ENCODE results near the gene AADACL4. TPM values are rescaled to one million over a fixed set of nuclear protein-coding genes. Genes with fewer than 3 reads are reported as not detected.

The AADACL4 gene
- total and polyA plus RNA-seq, 2 donors (not counting 1 experiment from before 2014, with no cell fraction given): not detected

DNA sequence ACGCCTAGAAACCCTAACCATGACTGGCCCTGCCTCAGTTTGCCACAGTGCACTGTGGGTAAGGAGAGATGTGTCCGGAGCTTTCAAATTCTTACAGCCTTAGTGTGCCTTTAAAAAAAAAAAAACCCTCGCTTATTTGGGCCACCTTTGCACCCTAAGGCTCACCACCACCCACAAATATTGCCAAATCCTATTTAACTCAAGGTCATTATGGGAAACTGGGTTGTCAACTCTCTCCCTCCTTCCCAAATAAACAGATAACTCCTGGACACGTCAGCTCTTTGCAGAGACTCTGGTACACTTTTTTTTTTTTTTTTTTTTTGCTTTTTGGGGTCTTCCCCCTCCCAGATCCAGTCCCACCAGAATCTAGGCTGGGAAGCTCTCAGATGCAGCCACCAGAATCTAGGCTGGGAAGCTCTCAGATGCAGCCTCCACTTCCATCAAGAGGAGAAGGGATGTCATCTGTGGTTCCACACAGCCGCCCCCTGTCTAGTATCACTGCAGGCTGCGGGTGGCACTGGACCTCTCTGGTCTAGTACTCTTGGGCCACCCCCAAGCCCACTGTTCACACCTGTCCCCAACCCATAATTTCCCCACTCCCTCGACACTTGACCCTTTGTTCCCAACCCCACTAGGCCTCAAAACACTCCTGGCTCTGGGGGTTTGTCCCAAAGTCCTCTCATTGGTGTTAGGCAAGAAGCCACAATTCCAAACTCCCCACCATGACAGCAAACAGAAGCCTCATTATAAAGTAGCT is 29.3 kb upstream of the AADACL4 start:
- 95% methylated on average over 4 of the region's 7 CpGs for WGBS (ENCODE audit: insufficient coverage)
- H3K27me3 ChIP-seq (replicated peaks in 1 of 4; ENCODE audit: control extremely low read depth in 1 of 4, control insufficient read depth in 3 of 4, insufficient read depth in 4 of 4, low read length in 3 of 4): peaks cover 0 to 56% (median 13%) of the 10 kb centered on the region in 4 experiments
- POLR2A ChIA-PET: no interaction called here
- no peak overlapping the region for H3K27ac ChIP-seq (ENCODE audit: low read length in 2 of 2)
- Mint-ChIP-seq H3K27me3 (peaks cover 67% of the 10 kb centered on the region), H3K9me3 (ENCODE audit: insufficient read depth) (no peaks in the 10 kb centered on the region), H3K27ac (no peak overlapping the region), H3K4me1 (peaks cover 37% of the 10 kb centered on the region), H3K4me3 (no peak overlapping the region)
- H3K4me2 ChIP-seq (replicated peaks; ENCODE audit: low read depth, low read length, poor library complexity, severe bottlenecking): no peak overlapping the region
- H3K4me3 ChIP-seq (ENCODE audit: control extremely low read depth in 1 of 5, extremely low read depth in 1 of 5, insufficient read depth in 1 of 5, low read depth in 2 of 5, low read length in 4 of 5): no peak overlapping the region
- DNase-seq: no peak
- H4K20me1 ChIP-seq (ENCODE audit: control insufficient read depth, insufficient read depth, low read length, poor library complexity, severe bottlenecking): no peaks in the 10 kb centered on the region
- no peak overlapping the region for H2AFZ ChIP-seq (ENCODE audit: insufficient read depth, low read depth, low read length, poor library complexity, severe bottlenecking)
- H3K79me2 ChIP-seq (ENCODE audit: control insufficient read depth, insufficient read depth, low read length): no peaks in the 10 kb centered on the region
- CTCF ChIA-PET: interaction anchor here (1.0 to 1.6 kb wide), 3 partner anchors 10 to 336 kb away, joined by 3 to 5 read pairs (median 3); no protein-coding TSS in a partner anchor
- TF ChIP-seq, protein P1, sequence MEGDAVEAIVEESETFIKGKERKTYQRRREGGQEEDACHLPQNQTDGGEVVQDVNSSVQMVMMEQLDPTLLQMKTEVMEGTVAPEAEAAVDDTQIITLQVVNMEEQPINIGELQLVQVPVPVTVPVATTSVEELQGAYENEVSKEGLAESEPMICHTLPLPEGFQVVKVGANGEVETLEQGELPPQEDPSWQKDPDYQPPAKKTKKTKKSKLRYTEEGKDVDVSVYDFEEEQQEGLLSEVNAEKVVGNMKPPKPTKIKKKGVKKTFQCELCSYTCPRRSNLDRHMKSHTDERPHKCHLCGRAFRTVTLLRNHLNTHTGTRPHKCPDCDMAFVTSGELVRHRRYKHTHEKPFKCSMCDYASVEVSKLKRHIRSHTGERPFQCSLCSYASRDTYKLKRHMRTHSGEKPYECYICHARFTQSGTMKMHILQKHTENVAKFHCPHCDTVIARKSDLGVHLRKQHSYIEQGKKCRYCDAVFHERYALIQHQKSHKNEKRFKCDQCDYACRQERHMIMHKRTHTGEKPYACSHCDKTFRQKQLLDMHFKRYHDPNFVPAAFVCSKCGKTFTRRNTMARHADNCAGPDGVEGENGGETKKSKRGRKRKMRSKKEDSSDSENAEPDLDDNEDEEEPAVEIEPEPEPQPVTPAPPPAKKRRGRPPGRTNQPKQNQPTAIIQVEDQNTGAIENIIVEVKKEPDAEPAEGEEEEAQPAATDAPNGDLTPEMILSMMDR (IDR thresholded peaks at IDR 0.05): no peak
- TF ChIP-seq EZH2 (IDR thresholded peaks at IDR 0.05; ENCODE audit: borderline replicate concordance, insufficient read depth, low read depth, low read length, poor library complexity, severe bottlenecking): no peak
- intact Hi-C loops (cut with micrococcal nuclease): no loop called here
- peaks cover 0 to 6% (median 0%) of the 10 kb centered on the region in 3 donors for H3K9me3 ChIP-seq (ENCODE audit: control extremely low read depth in 1 of 3, control insufficient read depth in 2 of 3, insufficient read depth in 1 of 3, low read length in 2 of 3)
- peaks cover 27 to 40% of the 10 kb centered on the region in 2 donors for H3K4me1 ChIP-seq (ENCODE audit: control insufficient read depth in 2 of 2, insufficient read depth in 2 of 2, low read length in 2 of 2)
- H3K36me3 ChIP-seq (replicated peaks in 1 of 2; ENCODE audit: control extremely low read depth in 1 of 2, control insufficient read depth in 1 of 2, extremely low read depth in 1 of 2, insufficient read depth in 2 of 2, low read length in 1 of 2): no peaks in the 10 kb centered on the region
- no peak for ATAC-seq (ENCODE audit: low read depth)
- no peak overlapping the region for H3K9ac ChIP-seq (ENCODE audit: low read length)

All from B cell (primary cell).